Calu3 (cell line): ENCODE data around the gene NDST3. TPM values are rescaled to one million over a fixed set of nuclear protein-coding genes. Genes with fewer than 3 reads are reported as not detected.
A peak's percentile ranks its signal among the peaks of the same experiment; 100 is the strongest.

ENCODE experiments used
- BruUV-seq: library from RNA; stranded (reverse); fragments of 400-500 nt; replicated peaks from 2 replicates; lab custom pipeline; 2021; lab: Mats Ljungman, UMichigan
- CTCF ChIA-PET: fragments of 300-600 bp; sonication (Branson Sonifier 250); formaldehyde crosslinking; loops from one replicate; lab custom pipeline; 2022; ENCODE audit warnings: antibody characterized with exemption; lab: Charles Lee
- DNase-seq: peaks from one replicate; pipeline ENCODE4 v3.0.0; 2022
- H3K27ac Mint-ChIP-seq: one replicate; pipeline ENCODE4 v1.8.0; 2022; ENCODE audit warnings: mixed read lengths; ENCODE audit not compliant: unreplicated experiment
- H3K27me3 Mint-ChIP-seq: one replicate; pipeline ENCODE4 v1.8.0; 2022; ENCODE audit warnings: mixed read lengths; ENCODE audit not compliant: unreplicated experiment
- H3K36me3 Mint-ChIP-seq: one replicate; pipeline ENCODE4 v1.8.0; 2022; ENCODE audit warnings: mild to moderate bottlenecking, moderate library complexity, mixed read lengths; ENCODE audit not compliant: insufficient read depth, unreplicated experiment
- H3K4me1 Mint-ChIP-seq: one replicate; pipeline ENCODE4 v1.8.0; 2022; ENCODE audit warnings: mild to moderate bottlenecking, low read depth, mixed read lengths; ENCODE audit not compliant: unreplicated experiment
- H3K4me3 Mint-ChIP-seq: one replicate; pipeline ENCODE4 v1.8.0; 2022; ENCODE audit warnings: mild to moderate bottlenecking, low read depth, moderate library complexity, mixed read lengths; ENCODE audit not compliant: unreplicated experiment
- H3K9me3 Mint-ChIP-seq: one replicate; pipeline ENCODE4 v1.8.0; 2022; ENCODE audit warnings: low read depth, mixed read lengths; ENCODE audit not compliant: unreplicated experiment
- CTCF ChIP-seq: fragments of 200-600 bp; IDR thresholded peaks from one replicate; pipeline ENCODE4 v1.8.0; 2022; ENCODE audit warnings: antibody characterized with exemption; ENCODE audit not compliant: unreplicated experiment
- intact Hi-C: fragments of 100-400 bp; cut with micrococcal nuclease; formaldehyde crosslinking; loops from one replicate; pipeline ENCODE4 v1.10.0; 2022; ENCODE audit not compliant: unreplicated experiment
- total RNA-seq: library from RNA; stranded (reverse); gene quantifications from 2 replicates; pipeline ENCODE4 v1.2.3, GENCODE V29; 2022

The NDST3 gene
- total RNA-seq, 1 experiment from 2014 or later: 0.12 TPM

GRCh38 chr4:118280501-118281218 is 246.4 kb downstream of the NDST3 start:
- intact Hi-C loops: loop anchor here (1.0 to 5.0 kb wide), 3 partner anchors 73 to 227 kb away; partner anchors contain the start of gene PRSS12
- Mint-ChIP-seq H3K9me3 (no peaks in the 10 kb centered on the region), H3K36me3 (peaks cover 49% of the 10 kb centered on the region), H3K27ac (peak overlapping the region; percentile 69), H3K4me1 (peaks cover 36% of the 10 kb centered on the region), H3K4me3 (peak overlapping the region; percentile 80), H3K27me3 (no peaks in the 10 kb centered on the region)
- CTCF ChIA-PET: interaction anchor here (1.5 kb wide), 1 partner anchor 72 kb away, joined by 8 read pairs; the partner anchor contains the start of gene PRSS12
- no peak for TF ChIP-seq CTCF
- BruUV-seq: no TSS peak
- DNase-seq: peak; percentile 58

- peaks cover 36% of the 10 kb centered on the region for H3K4me1 Mint-ChIP-seq
- no peaks in the 10 kb centered on the region for H3K9me3 Mint-ChIP-seq
- TF ChIP-seq CTCF: no peak
- no peak overlapping the region for H3K4me3 Mint-ChIP-seq
- intact Hi-C loops: loop anchor here (1.0 to 5.0 kb wide), 3 partner anchors 71 to 225 kb away; partner anchors contain the start of gene PRSS12
- DNase-seq: no peak
- no peaks in the 10 kb centered on the region for H3K27me3 Mint-ChIP-seq
- CTCF ChIA-PET: interaction anchor here (1.5 kb wide), 1 partner anchor 71 kb away, joined by 8 read pairs; the partner anchor contains the start of gene PRSS12
- H3K27ac Mint-ChIP-seq: peak overlapping the region; percentile 69
- BruUV-seq: no TSS peak
- peaks cover 57% of the 10 kb centered on the region for H3K36me3 Mint-ChIP-seq
These were observed 247.5 kb downstream of the NDST3 start for GRCh38 chr4:118281611-118282442.

- peak; percentile 67 for DNase-seq
- no peaks in the 10 kb centered on the region for H3K9me3 Mint-ChIP-seq
- intact Hi-C loops: loop anchor here (5.0 kb wide), 2 partner anchors 135 to 225 kb away; no protein-coding TSS in a partner anchor
- peaks cover 36% of the 10 kb centered on the region for H3K4me1 Mint-ChIP-seq
- no peak for TF ChIP-seq CTCF
- no TSS peak for BruUV-seq
- H3K27ac Mint-ChIP-seq: peak overlapping the region; percentile 1
- H3K27me3 Mint-ChIP-seq: no peaks in the 10 kb centered on the region
- CTCF ChIA-PET: interaction anchor here (1.4 kb wide), 1 partner anchor 70 kb away, joined by 9 read pairs; the partner anchor contains the start of gene PRSS12
- no peak overlapping the region for H3K4me3 Mint-ChIP-seq
- peaks cover 57% of the 10 kb centered on the region for H3K36me3 Mint-ChIP-seq
These were observed 248.4 kb downstream of the NDST3 start for GRCh38 chr4:118282692-118283091.

DNA sequence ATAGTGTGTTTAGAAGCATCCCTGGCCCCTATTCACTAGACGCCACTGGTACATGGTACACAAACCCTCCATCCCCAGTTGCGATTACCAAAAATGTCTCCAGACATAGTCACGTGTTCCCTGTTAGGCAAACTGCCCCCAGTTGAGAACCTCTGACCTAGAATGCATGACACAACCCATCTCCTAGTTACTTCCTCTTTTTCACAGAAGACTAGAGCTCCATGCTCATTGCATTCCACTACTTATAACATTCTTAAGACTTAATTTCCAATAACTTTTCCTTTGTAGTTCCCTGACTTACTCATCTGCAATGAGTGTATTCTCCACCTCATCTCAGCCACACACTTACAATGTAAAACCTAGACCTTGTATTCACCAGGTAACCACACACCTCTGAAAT is 249.9 kb downstream of the NDST3 start:
- H3K27me3 Mint-ChIP-seq: no peaks in the 10 kb centered on the region
- CTCF ChIA-PET: no interaction called here
- no peaks in the 10 kb centered on the region for H3K9me3 Mint-ChIP-seq
- H3K4me3 Mint-ChIP-seq: no peak overlapping the region
- BruUV-seq: no TSS peak
- H3K27ac Mint-ChIP-seq: peak overlapping the region; percentile 3
- no peak for TF ChIP-seq CTCF
- peaks cover 36% of the 10 kb centered on the region for H3K4me1 Mint-ChIP-seq
- no peak for DNase-seq
- H3K36me3 Mint-ChIP-seq: peaks cover 42% of the 10 kb centered on the region
- intact Hi-C loops: loop anchor here (5.0 kb wide), 2 partner anchors 133 to 223 kb away; no protein-coding TSS in a partner anchor
